Measurements from ENCODE around the gene IFNA17.
"Not testable (repeated sequence)": the region's sequence is repeated elsewhere in the genome, so short reads cannot be mapped to it uniquely, and the experiment has no call there.

Gene IFNA17

DNA sequence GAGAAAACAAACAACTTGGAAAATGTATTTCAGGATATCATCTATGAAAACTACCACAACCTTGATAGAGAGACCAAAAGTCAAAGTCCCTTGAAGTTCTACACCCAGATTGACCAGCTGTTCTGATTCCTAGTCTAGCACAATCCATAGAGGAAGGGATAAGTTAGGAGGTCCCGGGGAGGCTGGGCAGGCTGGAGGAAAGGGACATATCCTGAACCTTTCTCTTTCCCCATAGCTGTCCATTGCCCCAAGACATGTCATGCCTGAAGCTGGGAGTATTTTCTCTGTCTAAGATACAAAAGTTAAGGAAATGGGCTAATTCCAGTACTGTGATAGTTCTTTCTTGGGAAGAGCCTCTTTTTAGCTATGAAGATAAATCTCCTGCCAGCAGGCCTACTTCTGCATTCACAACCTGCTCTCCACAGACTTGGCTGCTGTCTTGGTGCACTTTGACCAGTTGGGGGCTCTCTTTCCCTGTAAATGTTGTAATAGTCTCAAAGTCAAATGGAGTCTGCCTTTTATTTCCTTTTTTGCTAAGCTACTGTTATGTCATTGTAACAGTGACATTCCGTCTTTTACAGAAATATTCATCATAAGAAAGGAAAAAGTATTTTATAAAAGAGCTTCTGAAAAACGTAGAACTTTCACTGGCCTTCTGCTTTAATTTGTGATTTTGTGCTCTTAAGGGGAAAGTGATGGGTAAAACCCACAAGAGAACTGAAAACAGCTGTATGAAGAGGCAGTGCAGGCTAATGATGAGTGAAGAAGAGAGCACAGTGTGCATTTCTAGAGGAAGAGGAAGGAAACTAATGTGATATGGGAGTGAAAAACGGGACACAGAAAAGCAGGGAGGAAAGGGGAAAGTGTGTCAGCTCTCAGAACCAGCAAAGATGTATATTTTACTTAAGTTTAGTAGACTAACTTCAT lies 44.9 kb downstream of the IFNA17 start:
- H3K9me3 Mint-ChIP-seq, H3K4me3 Mint-ChIP-seq, H3K36me3 Mint-ChIP-seq: not testable (repeated sequence)

More for the DNA sequence above, 44.9 kb downstream of the IFNA17 start:
- peak in 1 of 2 donors; percentile 11 for DNase-seq (ENCODE audit: low spot score in 2 of 2)
- peak; percentile 92 for ATAC-seq (ENCODE audit: low read depth)
- not testable (repeated sequence) for H3K27me3 Mint-ChIP-seq, H3K4me1 Mint-ChIP-seq
- H3K27ac Mint-ChIP-seq = peak overlapping the region; percentile 77
